Measurements from ENCODE around the gene PCDHGB7. TPM values are rescaled to one million over a fixed set of nuclear protein-coding genes. Genes with fewer than 3 reads are reported as not detected.
"Not testable (repeated sequence)": the region's sequence is repeated elsewhere in the genome, so short reads cannot be mapped to it uniquely, and the experiment has no call there.

The PCDHGB7 gene
- polyA plus RNA-seq, 1 experiment: 9.6 TPM

DNA sequence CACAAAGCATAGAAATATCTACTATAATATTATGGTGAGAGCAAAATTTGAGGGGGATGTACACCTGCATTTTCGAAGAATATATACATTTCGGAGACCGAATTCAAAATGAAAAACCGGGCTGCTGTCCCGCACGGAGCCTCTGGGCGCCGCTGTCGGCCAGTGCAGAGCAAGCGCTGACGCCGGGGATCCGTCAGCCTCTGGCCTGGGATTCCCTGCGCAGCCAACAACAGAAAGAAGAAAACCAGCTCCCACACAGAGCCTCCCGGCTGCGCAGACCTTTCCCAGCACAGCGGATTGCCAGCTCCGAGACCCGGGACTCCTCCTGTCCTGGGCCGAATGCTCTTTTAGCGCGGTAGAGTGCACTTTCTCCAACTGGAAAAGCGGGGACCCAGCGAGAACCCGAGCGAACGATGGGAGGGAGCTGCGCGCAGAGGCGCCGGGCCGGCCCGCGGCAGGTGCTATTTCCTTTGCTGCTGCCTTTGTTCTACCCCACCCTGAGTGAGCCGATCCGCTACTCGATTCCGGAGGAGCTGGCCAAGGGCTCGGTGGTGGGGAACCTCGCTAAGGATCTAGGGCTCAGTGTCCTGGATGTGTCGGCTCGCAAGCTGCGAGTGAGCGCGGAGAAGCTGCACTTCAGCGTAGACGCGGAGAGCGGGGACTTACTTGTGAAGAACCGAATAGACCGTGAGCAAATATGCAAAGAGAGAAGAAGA, 9.5 kb upstream of the PCDHGB7 start, which contains the start of gene PCDHGB6:
PCDHGB6 (plus strand) TSS at position 232 of the 716 bp plus-strand sequence; CDS start at position 414, 182 bp downstream.
- POLR2A ChIA-PET; H3K27me3 ChIP-seq (ENCODE audit: control insufficient read depth, insufficient read depth, low read length); DNase-seq (ENCODE audit: low read depth); H3K36me3 ChIP-seq (ENCODE audit: control insufficient read depth, insufficient read depth, low read length): not testable (repeated sequence)
- peak; percentile 61 for TF ChIP-seq CTCF (IDR thresholded peaks at IDR 0.05; ENCODE audit: insufficient read depth, low read depth, low read length)
- CTCF ChIA-PET: interaction anchor here (0.6 to 2.1 kb wide), 13 partner anchors 9 to 161 kb away, joined by 3 to 11 read pairs (median 4); partner anchors contain the start of genes PCDHGA11, PCDHGA2, PCDHGA6 and PCDHGB3
- peak within 1 kb of the TSS; percentile 26 for H3K4me3 ChIP-seq (ENCODE audit: low read depth, low read length)

- Histone ChIP-seq H3K27me3 (ENCODE audit: control insufficient read depth, insufficient read depth, low read length) (no peaks in the 10 kb centered on the region), H3K36me3 (ENCODE audit: control insufficient read depth, insufficient read depth, low read length) (no peaks in the 10 kb centered on the region; the same call in 1 of the 2 replicates), H3K4me3 (ENCODE audit: low read depth, low read length) (no peak overlapping the region)
- POLR2A ChIA-PET: no interaction called here
- CTCF ChIA-PET: interaction anchor here (4.3 kb wide), 1 partner anchor 149 kb away, joined by 73 read pairs; no protein-coding TSS in a partner anchor
- no peak for DNase-seq (ENCODE audit: low read depth)
- TF ChIP-seq CTCF (IDR thresholded peaks at IDR 0.05; ENCODE audit: insufficient read depth, low read depth, low read length): no peak
These were observed 7.7 kb upstream of the PCDHGB7 start for GRCh38 chr5:141409598-141410306.

GRCh38 chr5:141411575-141411974, 5.9 kb upstream of the PCDHGB7 start:
- TF ChIP-seq CTCF (IDR thresholded peaks at IDR 0.05; ENCODE audit: insufficient read depth, low read depth, low read length): no peak
- ChIA-PET CTCF (interaction anchor here (2.1 to 4.3 kb wide), 3 partner anchors 20 to 147 kb away, joined by 6 to 73 read pairs (median 19); partner anchors contain the start of gene PCDHGA8), POLR2A (no interaction called here)
- no peak overlapping the region for H3K4me3 ChIP-seq (ENCODE audit: low read depth, low read length)
- H3K27me3 ChIP-seq (ENCODE audit: control insufficient read depth, insufficient read depth, low read length): no peaks in the 10 kb centered on the region
- no peak for DNase-seq (ENCODE audit: low read depth)
- no peaks in the 10 kb centered on the region; the same call in 1 of the 2 replicates for H3K36me3 ChIP-seq (ENCODE audit: control insufficient read depth, insufficient read depth, low read length)

DNA sequence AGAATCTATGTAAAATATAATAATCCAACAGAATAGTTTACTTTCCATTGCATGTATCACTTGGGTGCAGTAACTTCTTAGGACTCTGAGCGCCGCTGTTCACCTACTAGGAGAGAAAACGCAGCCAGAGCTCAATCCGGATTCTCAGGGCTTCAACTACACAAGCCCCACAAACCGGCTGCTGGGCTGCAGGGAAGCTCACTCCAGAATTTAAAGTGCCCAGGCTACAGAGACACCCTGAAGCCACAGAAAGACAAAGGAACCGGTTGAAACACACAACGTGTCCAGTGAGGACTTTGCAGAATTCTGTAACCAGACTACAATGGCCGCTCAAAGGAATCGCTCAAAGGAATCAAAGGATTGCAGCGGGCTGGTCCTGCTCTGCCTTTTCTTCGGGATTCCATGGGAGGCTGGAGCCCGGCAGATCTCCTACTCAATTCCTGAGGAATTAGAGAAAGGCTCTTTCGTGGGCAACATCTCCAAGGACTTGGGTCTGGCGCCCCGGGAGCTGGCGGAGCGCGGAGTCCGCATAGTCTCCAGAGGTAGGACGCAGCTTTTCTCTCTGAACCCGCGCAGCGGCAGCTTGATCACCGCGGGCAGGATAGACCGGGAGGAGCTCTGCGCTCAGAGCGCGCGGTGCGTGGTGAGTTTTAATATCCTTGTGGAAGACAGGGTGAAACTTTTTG, 4.5 kb upstream of the PCDHGB7 start, which contains the start of gene PCDHGA10:
PCDHGA10 (plus strand) TSS at position 134 of the 686 bp plus-strand sequence; CDS start at position 323, 189 bp downstream.
- POLR2A ChIA-PET: no interaction called here
- peak within 1 kb of the TSS; percentile 33 for H3K4me3 ChIP-seq (ENCODE audit: low read depth, low read length)
- CTCF ChIA-PET: interaction anchor here (0.6 to 4.3 kb wide), 29 partner anchors 8 to 190 kb away, joined by 3 to 73 read pairs (median 4); partner anchors contain the start of genes PCDHB14, PCDHGA1, PCDHGA11 and PCDHGA2
- no peaks in the 10 kb centered on the region for H3K27me3 ChIP-seq (ENCODE audit: control insufficient read depth, insufficient read depth, low read length)
- TF ChIP-seq CTCF (IDR thresholded peaks at IDR 0.05; ENCODE audit: insufficient read depth, low read depth, low read length): peak; percentile 67
- H3K36me3 ChIP-seq (ENCODE audit: control insufficient read depth, insufficient read depth, low read length): no peaks in the 10 kb centered on the region
- no peak for DNase-seq (ENCODE audit: low read depth)

All from BJ (cell line).